NCI-H2227 treated with DMSO at 0.1 percent for 48 hours (cell line): ENCODE measurements around the gene PTDSS2.

Source experiments
- DNase-seq: peaks from one replicate; lab custom pipeline; 2025; lab: John Stamatoyannopoulos, UW

The PTDSS2 gene

GRCh38 chr11:469684-470560, 19.8 kb downstream of the PTDSS2 start:
- DNase-seq = peak; percentile 72

- DNase-seq = no peak
These were observed 21.5 kb downstream of the PTDSS2 start for GRCh38 chr11:471468-472145.

- no peak for DNase-seq
These were observed 22.2 kb downstream of the PTDSS2 start for GRCh38 chr11:472272-472671.

- no peak for DNase-seq
These were observed 22.7 kb downstream of the PTDSS2 start for GRCh38 chr11:472816-473215.

GRCh38 chr11:473415-473814, 23.3 kb downstream of the PTDSS2 start:
- no peak for DNase-seq

- DNase-seq = no peak
These were observed 24.1 kb downstream of the PTDSS2 start for GRCh38 chr11:473962-474785.

GRCh38 chr11:474914-475506, 24.9 kb downstream of the PTDSS2 start:
- DNase-seq = no peak

- DNase-seq = no peak
These were observed 25.9 kb downstream of the PTDSS2 start for GRCh38 chr11:475941-476340.

- no peak for DNase-seq
These were observed 26.3 kb downstream of the PTDSS2 start for GRCh38 chr11:476416-476815.

- DNase-seq = no peak
These were observed 27.1 kb downstream of the PTDSS2 start for GRCh38 chr11:477052-477715.

GRCh38 chr11:479311-479710, 29.2 kb downstream of the PTDSS2 start:
- DNase-seq = no peak

- no peak for DNase-seq
These were observed 34.5 kb downstream of the PTDSS2 start for GRCh38 chr11:484616-485015.

- no peak for DNase-seq
These were observed 36.1 kb downstream of the PTDSS2 start for GRCh38 chr11:486189-486588.

GRCh38 chr11:487571-488021, 37.5 kb downstream of the PTDSS2 start:
- DNase-seq = no peak

GRCh38 chr11:488062-488461, 38.0 kb downstream of the PTDSS2 start:
- no peak for DNase-seq

GRCh38 chr11:488579-488978, 38.5 kb downstream of the PTDSS2 start:
- no peak for DNase-seq

- DNase-seq = no peak
These were observed 38.9 kb downstream of the PTDSS2 start for GRCh38 chr11:488992-489391.

- DNase-seq = no peak
These were observed 39.6 kb downstream of the PTDSS2 start for GRCh38 chr11:489610-490185.

GRCh38 chr11:490186-490929, 40.3 kb downstream of the PTDSS2 start:
- DNase-seq = no peak

- no peak for DNase-seq
These were observed 40.8 kb downstream of the PTDSS2 start for GRCh38 chr11:490930-491260.

- DNase-seq = no peak
These were observed 41.3 kb downstream of the PTDSS2 start for GRCh38 chr11:491358-491757.
